GM21717 (cell line): Measurements from ENCODE around the gene SIPA1.
"Not testable (repeated sequence)": the region's sequence is repeated elsewhere in the genome, so short reads cannot be mapped to it uniquely, and the experiment has no call there.

Source experiments
- ATAC-seq: cut with Tn5 transposase; IDR thresholded peaks from one replicate; pipeline ENCODE4 v1.9.1; 2021; ENCODE audit warnings: mild to moderate bottlenecking, moderate library complexity; ENCODE audit not compliant: unreplicated experiment

Gene SIPA1

GRCh38 chr11:65623852-65624616, 13.9 kb upstream of the SIPA1 start:
- no peak for ATAC-seq

- ATAC-seq = no peak
Observed at GRCh38 chr11:65624931-65625627, 12.8 kb upstream of the SIPA1 start.

- no peak for ATAC-seq
Observed at GRCh38 chr11:65625628-65626342, 12.1 kb upstream of the SIPA1 start.

GRCh38 chr11:65627202-65627601, 10.7 kb upstream of the SIPA1 start:
- no peak for ATAC-seq

- ATAC-seq = no peak
Observed at GRCh38 chr11:65629579-65629978, 8.3 kb upstream of the SIPA1 start.

GRCh38 chr11:65630215-65630614, 7.7 kb upstream of the SIPA1 start:
- ATAC-seq = no peak

- no peak for ATAC-seq
Observed at GRCh38 chr11:65633390-65634108, 4.4 kb upstream of the SIPA1 start.

GRCh38 chr11:65634109-65634436, 3.8 kb upstream of the SIPA1 start:
- no peak for ATAC-seq

GRCh38 chr11:65634440-65634839, 3.5 kb upstream of the SIPA1 start:
- no peak for ATAC-seq

GRCh38 chr11:65634905-65635731, 2.8 kb upstream of the SIPA1 start:
- ATAC-seq = no peak

GRCh38 chr11:65636108-65637031, 1.5 kb upstream of the SIPA1 start:
- ATAC-seq = no peak

GRCh38 chr11:65637032-65637557, 806 bp upstream of the SIPA1 start:
- no peak for ATAC-seq

GRCh38 chr11:65639228-65639597, 1.3 kb downstream of the SIPA1 start:
- ATAC-seq = not testable (repeated sequence)

GRCh38 chr11:65639623-65640482, 2.0 kb downstream of the SIPA1 start:
- ATAC-seq = no peak

- ATAC-seq = no peak
Observed at GRCh38 chr11:65640483-65641296, 2.8 kb downstream of the SIPA1 start.

GRCh38 chr11:65641297-65642013, 3.6 kb downstream of the SIPA1 start:
- ATAC-seq = no peak
